ENCODE measurements around the gene PRSS21.
A peak's percentile ranks its signal among the peaks of the same experiment; 100 is the strongest.

Gene PRSS21

DNA sequence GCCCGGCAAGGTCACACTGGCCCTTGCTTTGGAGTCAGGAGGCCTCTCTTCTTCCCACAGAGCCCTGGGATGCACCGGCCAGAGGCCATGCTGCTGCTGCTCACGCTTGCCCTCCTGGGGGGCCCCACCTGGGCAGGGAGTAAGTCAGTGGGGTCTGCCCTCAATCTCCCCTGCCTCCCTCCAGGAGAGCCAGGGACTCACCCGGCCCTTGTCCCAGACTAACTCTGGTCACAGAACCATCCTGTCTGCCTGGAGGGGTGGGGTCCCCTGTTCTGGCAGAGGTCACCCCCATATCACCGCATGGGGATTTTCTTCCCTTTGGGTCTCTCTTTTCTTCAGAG, 13.3 kb downstream of the PRSS21 start:
- TF ChIP-seq GLIS1 (tag by site-specific recombination; IDR thresholded peaks at IDR 0.05) (peak; percentile 60; the same call in 1 of the 2 replicates), ZNF26 (tag by site-specific recombination; IDR thresholded peaks at IDR 0.05) (no peak)
- POLR2A ChIA-PET: no interaction called here
- H3K4me1 ChIP-seq (ENCODE audit: control insufficient read depth, insufficient read depth, low read length): no peaks in the 10 kb centered on the region
- no peak overlapping the region for H3K27ac ChIP-seq (ENCODE audit: extremely low read depth, low read depth, low read length)
- no peaks in the 10 kb centered on the region for H3K36me3 ChIP-seq (ENCODE audit: control insufficient read depth in 2 of 2, insufficient read depth in 1 of 2, low read length in 2 of 2)
- H3K9me3 ChIP-seq (ENCODE audit: control insufficient read depth, insufficient read depth, low read depth, low read length): no peaks in the 10 kb centered on the region
- CTCF ChIA-PET: interaction anchor here (1.5 kb wide), 1 partner anchor 9 kb away, joined by 6 read pairs; no protein-coding TSS in a partner anchor
- H3K4me3 ChIP-seq (ENCODE audit: low read depth, low read length): no peak overlapping the region

GRCh38 chr16:2831203-2831602, 14.2 kb downstream of the PRSS21 start:
- CTCF ChIA-PET: interaction anchor here (1.5 to 1.7 kb wide), 2 partner anchors 8 to 9 kb away, joined by 6 read pairs; no protein-coding TSS in a partner anchor
- no peak for TF ChIP-seq ZXDB (tag by site-specific recombination; IDR thresholded peaks at IDR 0.05)
- no peak for TF ChIP-seq WT1 (tag by site-specific recombination; IDR thresholded peaks at IDR 0.05)
- TF ChIP-seq ZNF350 (tag by site-specific recombination; IDR thresholded peaks at IDR 0.05): no peak
- TF ChIP-seq ZNF324 (tag by site-specific recombination; IDR thresholded peaks at IDR 0.05): no peak
- no peak for TF ChIP-seq ZNF571 (tag by site-specific recombination; IDR thresholded peaks at IDR 0.05)
- no peak for TF ChIP-seq REPIN1 (tag by site-specific recombination; IDR thresholded peaks at IDR 0.05; ENCODE audit: low read depth)
- no peak for TF ChIP-seq ATF2 (tag by site-specific recombination; IDR thresholded peaks at IDR 0.05; ENCODE audit: low read depth)
- no peak for TF ChIP-seq ZNF518A (tag by site-specific recombination; conservative IDR thresholded peaks at IDR 0.05; ENCODE audit: low read depth)
- no peak for TF ChIP-seq ZNF221 (tag by site-specific recombination; IDR thresholded peaks at IDR 0.05; ENCODE audit: borderline replicate concordance)
- no peak for TF ChIP-seq INSM2 (tag by site-specific recombination; IDR thresholded peaks at IDR 0.05)
- TF ChIP-seq GLIS2 (tag by site-specific recombination; IDR thresholded peaks at IDR 0.05): no peak
- TF ChIP-seq, protein P1, sequence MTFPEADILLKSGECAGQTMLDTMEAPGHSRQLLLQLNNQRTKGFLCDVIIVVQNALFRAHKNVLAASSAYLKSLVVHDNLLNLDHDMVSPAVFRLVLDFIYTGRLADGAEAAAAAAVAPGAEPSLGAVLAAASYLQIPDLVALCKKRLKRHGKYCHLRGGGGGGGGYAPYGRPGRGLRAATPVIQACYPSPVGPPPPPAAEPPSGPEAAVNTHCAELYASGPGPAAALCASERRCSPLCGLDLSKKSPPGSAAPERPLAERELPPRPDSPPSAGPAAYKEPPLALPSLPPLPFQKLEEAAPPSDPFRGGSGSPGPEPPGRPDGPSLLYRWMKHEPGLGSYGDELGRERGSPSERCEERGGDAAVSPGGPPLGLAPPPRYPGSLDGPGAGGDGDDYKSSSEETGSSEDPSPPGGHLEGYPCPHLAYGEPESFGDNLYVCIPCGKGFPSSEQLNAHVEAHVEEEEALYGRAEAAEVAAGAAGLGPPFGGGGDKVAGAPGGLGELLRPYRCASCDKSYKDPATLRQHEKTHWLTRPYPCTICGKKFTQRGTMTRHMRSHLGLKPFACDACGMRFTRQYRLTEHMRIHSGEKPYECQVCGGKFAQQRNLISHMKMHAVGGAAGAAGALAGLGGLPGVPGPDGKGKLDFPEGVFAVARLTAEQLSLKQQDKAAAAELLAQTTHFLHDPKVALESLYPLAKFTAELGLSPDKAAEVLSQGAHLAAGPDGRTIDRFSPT (tag by site-specific recombination; IDR thresholded peaks at IDR 0.05): no peak
- no peak for TF ChIP-seq ZBTB20 (tag by site-specific recombination; IDR thresholded peaks at IDR 0.05)
- TF ChIP-seq ZNF157 (tag by site-specific recombination; IDR thresholded peaks at IDR 0.05): no peak
- TF ChIP-seq ZNF214 (tag by site-specific recombination; IDR thresholded peaks at IDR 0.05; ENCODE audit: borderline replicate concordance): no peak
- TF ChIP-seq ZNF701 (tag by site-specific recombination; IDR thresholded peaks at IDR 0.05): no peak
- no peak for TF ChIP-seq BCL11A (tag by site-specific recombination; IDR thresholded peaks at IDR 0.05; ENCODE audit: low read depth)
- Histone ChIP-seq H3K4me1 (ENCODE audit: control insufficient read depth, insufficient read depth, low read length) (no peaks in the 10 kb centered on the region), H3K36me3 (ENCODE audit: control insufficient read depth in 2 of 2, insufficient read depth in 1 of 2, low read length in 2 of 2) (no peaks in the 10 kb centered on the region), H3K27ac (ENCODE audit: extremely low read depth, low read depth, low read length) (no peak overlapping the region), H3K4me3 (ENCODE audit: low read depth, low read length) (no peak overlapping the region), H3K9me3 (ENCODE audit: control insufficient read depth, insufficient read depth, low read depth, low read length) (no peaks in the 10 kb centered on the region)
- POLR2A ChIA-PET: no interaction called here
